Measurements from ENCODE around the gene ENO3.
A peak's percentile ranks its signal among the peaks of the same experiment; 100 is the strongest.

ENO3 gene

DNA sequence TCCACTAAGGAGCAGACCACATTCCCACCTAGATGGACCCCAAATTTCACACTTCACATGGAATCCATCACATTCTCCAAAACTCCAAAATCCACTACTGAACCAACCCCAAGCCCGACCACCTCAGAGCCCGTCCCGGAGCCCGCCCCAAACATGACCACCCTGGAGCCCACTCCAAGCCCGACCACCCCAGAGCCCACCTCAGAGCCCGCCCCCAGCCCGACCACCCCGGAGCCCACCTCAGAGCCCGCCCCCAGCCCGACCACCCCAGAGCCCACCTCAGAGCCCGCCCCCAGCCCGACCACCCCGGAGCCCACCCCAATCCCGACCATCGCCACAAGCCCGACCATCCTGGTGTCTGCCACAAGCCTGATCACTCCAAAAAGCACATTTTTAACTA, 17.3 kb upstream of the ENO3 start:
- H3K4me3 ChIP-seq (ENCODE audit: insufficient read depth in 1 of 2, low read depth in 1 of 2, low read length in 2 of 2): peak overlapping the region in 1 of 2 experiments; percentile 59
- H2BK120ac ChIP-seq (ENCODE audit: low read depth, low read length): peak overlapping the region; percentile 8
- H3K18ac ChIP-seq (ENCODE audit: low read depth in 1 of 2, low read length in 2 of 2): no peak overlapping the region
- WGBS: 95% methylated on average over 15 of the region's 16 CpGs
- no peaks in the 10 kb centered on the region for H3K27me3 ChIP-seq (ENCODE audit: control insufficient read depth in 1 of 2, insufficient read depth in 1 of 2, low read length in 2 of 2)
- H3K79me1 ChIP-seq (replicated peaks; ENCODE audit: low read length, poor library complexity, severe bottlenecking): peaks cover 27% of the 10 kb centered on the region
- H2AK5ac ChIP-seq (ENCODE audit: low read length, severe bottlenecking): peak overlapping the region; percentile 45
- H3K27ac ChIP-seq (ENCODE audit: low read length, poor library complexity, severe bottlenecking): no peak overlapping the region
- H2BK12ac ChIP-seq (ENCODE audit: low read length in 2 of 2): no peak overlapping the region
- peak overlapping the region; percentile 71 for H3K9ac ChIP-seq (ENCODE audit: low read length)
- H4K8ac ChIP-seq (ENCODE audit: low read length): peak overlapping the region; percentile 94
- H2AFZ ChIP-seq (ENCODE audit: low read depth, low read length): no peak overlapping the region
- H3K14ac ChIP-seq (ENCODE audit: low read length in 2 of 2): no peak overlapping the region
- H3K4me1 ChIP-seq (ENCODE audit: control insufficient read depth, insufficient read depth, low read depth, low read length): peaks cover 20% of the 10 kb centered on the region
- H2BK5ac ChIP-seq (ENCODE audit: low read depth, low read length, poor library complexity, severe bottlenecking): no peak overlapping the region
- no peak overlapping the region for H2BK15ac ChIP-seq (ENCODE audit: low read depth, poor library complexity, severe bottlenecking)
- no peak overlapping the region for H3K23ac ChIP-seq (ENCODE audit: low read length in 2 of 2)
- H3K4me2 ChIP-seq (ENCODE audit: low read length, poor library complexity, severe bottlenecking): no peak overlapping the region
- DNase-seq: no peak
- no peaks in the 10 kb centered on the region for H3K9me3 ChIP-seq (ENCODE audit: control insufficient read depth, low read length)
- H3K4ac ChIP-seq (ENCODE audit: low read depth in 1 of 2, low read length in 2 of 2): no peak overlapping the region
- peaks cover 45 to 51% of the 10 kb centered on the region in 2 experiments for H3K36me3 ChIP-seq (ENCODE audit: control insufficient read depth in 1 of 2, insufficient read depth in 2 of 2, low read depth in 1 of 2, low read length in 2 of 2)
- H4K91ac ChIP-seq (ENCODE audit: low read length): no peak overlapping the region

DNA sequence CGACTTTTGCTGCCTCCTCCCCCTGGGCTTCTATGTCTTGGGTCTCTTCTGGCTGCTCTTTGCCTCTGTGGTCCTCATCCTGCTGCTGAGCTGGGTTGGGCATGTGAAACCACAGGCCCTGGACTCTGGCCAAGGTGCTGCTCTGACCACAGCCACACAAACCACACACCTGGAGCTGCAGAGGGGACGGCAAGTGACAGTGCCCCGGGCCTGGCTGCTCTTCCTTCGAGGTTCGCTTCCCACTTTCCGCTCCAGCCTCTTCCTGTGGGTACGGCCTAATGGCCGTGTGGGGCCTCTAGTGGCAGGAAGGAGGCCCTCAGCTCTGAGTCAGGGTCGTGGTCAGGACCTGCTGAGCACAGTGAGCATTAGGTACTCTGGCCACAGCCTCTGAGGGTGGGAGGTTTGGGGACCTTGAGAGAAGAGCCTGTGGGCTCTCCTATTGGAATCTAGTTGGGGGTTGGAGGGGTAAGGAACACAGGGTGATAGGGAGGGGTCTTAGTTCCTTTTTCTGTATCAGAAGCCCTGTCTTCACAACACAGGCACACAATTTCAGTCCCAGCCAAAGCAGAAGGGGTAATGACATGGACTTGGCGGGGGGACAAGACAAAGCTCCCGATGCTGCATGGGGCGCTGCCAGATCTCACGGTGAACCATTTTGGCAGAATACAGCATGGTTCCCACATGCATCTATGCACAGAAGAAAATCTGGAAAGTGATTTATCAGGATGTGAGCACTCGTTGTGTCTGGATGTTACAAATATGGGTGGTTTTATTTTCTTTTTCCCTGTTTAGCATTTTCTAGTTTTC, 16.5 kb upstream of the ENO3 start:
- peak; percentile 65 for DNase-seq
- peak overlapping the region; percentile 94 for H4K8ac ChIP-seq (ENCODE audit: low read length)
- H3K14ac ChIP-seq (ENCODE audit: low read length in 2 of 2): peak overlapping the region in 1 of 2 experiments; percentile 68
- H3K27ac ChIP-seq (ENCODE audit: low read length, poor library complexity, severe bottlenecking): peak overlapping the region; percentile 24
- no peak overlapping the region for H2BK12ac ChIP-seq (ENCODE audit: low read length in 2 of 2)
- peak overlapping the region in 1 of 2 experiments; percentile 37 for H3K18ac ChIP-seq (ENCODE audit: low read depth in 1 of 2, low read length in 2 of 2)
- H2AK5ac ChIP-seq (ENCODE audit: low read length, severe bottlenecking): peak overlapping the region; percentile 45
- no peaks in the 10 kb centered on the region for H3K9me3 ChIP-seq (ENCODE audit: control insufficient read depth, low read length)
- H2BK15ac ChIP-seq (ENCODE audit: low read depth, poor library complexity, severe bottlenecking): no peak overlapping the region
- H3K4ac ChIP-seq (ENCODE audit: low read depth in 1 of 2, low read length in 2 of 2): peak overlapping the region in 1 of 2 experiments; percentile 13
- peak overlapping the region; percentile 81 for H4K91ac ChIP-seq (ENCODE audit: low read length)
- H3K36me3 ChIP-seq (ENCODE audit: control insufficient read depth in 1 of 2, insufficient read depth in 2 of 2, low read depth in 1 of 2, low read length in 2 of 2): peaks cover 42 to 50% of the 10 kb centered on the region in 2 experiments
- peak overlapping the region; percentile 71 for H3K9ac ChIP-seq (ENCODE audit: low read length)
- H3K4me2 ChIP-seq (ENCODE audit: low read length, poor library complexity, severe bottlenecking): peak overlapping the region; percentile 38
- no peaks in the 10 kb centered on the region for H3K27me3 ChIP-seq (ENCODE audit: control insufficient read depth in 1 of 2, insufficient read depth in 1 of 2, low read length in 2 of 2)
- H2AFZ ChIP-seq (ENCODE audit: low read depth, low read length): peak overlapping the region; percentile 60
- peaks cover 31% of the 10 kb centered on the region for H3K79me1 ChIP-seq (replicated peaks; ENCODE audit: low read length, poor library complexity, severe bottlenecking)
- H3K4me3 ChIP-seq (ENCODE audit: insufficient read depth in 1 of 2, low read depth in 1 of 2, low read length in 2 of 2): peak overlapping the region in 1 of 2 experiments; percentile 59
- 54% methylated on average over 13 of the region's 14 CpGs for WGBS
- H3K23ac ChIP-seq (ENCODE audit: low read length in 2 of 2): no peak overlapping the region
- no peak overlapping the region for H2BK120ac ChIP-seq (ENCODE audit: low read depth, low read length)
- H3K4me1 ChIP-seq (ENCODE audit: control insufficient read depth, insufficient read depth, low read depth, low read length): peaks cover 25% of the 10 kb centered on the region
- H2BK5ac ChIP-seq (ENCODE audit: low read depth, low read length, poor library complexity, severe bottlenecking): no peak overlapping the region

DNA sequence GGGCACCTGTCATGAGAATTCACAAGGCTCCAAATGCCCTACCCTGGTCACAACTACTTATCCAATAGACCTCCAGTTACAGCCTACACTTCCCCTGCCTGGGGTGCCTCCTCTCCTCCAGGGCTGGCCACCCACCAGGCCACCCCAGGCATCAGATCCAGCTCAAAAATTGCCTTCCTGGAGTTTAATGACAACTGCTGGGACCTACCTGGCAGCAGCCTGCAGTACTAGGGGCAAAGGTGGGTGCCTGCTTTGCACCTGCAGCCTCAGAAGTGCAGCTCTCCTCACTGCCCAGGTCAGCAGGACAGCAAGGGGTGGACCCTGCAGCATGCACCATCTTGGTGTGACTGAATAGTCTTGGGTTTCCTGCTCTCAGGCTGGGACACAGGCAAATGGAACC, 15.3 kb upstream of the ENO3 start:
- Histone ChIP-seq H3K79me1 (replicated peaks; ENCODE audit: low read length, poor library complexity, severe bottlenecking) (peaks cover 31% of the 10 kb centered on the region), H4K91ac (ENCODE audit: low read length) (no peak overlapping the region), H3K4ac (ENCODE audit: low read depth in 1 of 2, low read length in 2 of 2) (no peak overlapping the region), H2AFZ (ENCODE audit: low read depth, low read length) (no peak overlapping the region), H3K27me3 (ENCODE audit: control insufficient read depth in 1 of 2, insufficient read depth in 1 of 2, low read length in 2 of 2) (no peaks in the 10 kb centered on the region), H2BK120ac (ENCODE audit: low read depth, low read length) (no peak overlapping the region), H2AK5ac (ENCODE audit: low read length, severe bottlenecking) (no peak overlapping the region), H3K9me3 (ENCODE audit: control insufficient read depth, low read length) (no peaks in the 10 kb centered on the region), H2BK15ac (ENCODE audit: low read depth, poor library complexity, severe bottlenecking) (peak overlapping the region; percentile 62), H2BK5ac (ENCODE audit: low read depth, low read length, poor library complexity, severe bottlenecking) (no peak overlapping the region), H3K4me1 (ENCODE audit: control insufficient read depth, insufficient read depth, low read depth, low read length) (peaks cover 25% of the 10 kb centered on the region), H3K36me3 (ENCODE audit: control insufficient read depth in 1 of 2, insufficient read depth in 2 of 2, low read depth in 1 of 2, low read length in 2 of 2) (peaks cover 41 to 50% of the 10 kb centered on the region in 2 experiments), H3K9ac (ENCODE audit: low read length) (no peak overlapping the region), H3K14ac (ENCODE audit: low read length in 2 of 2) (no peak overlapping the region), H3K27ac (ENCODE audit: low read length, poor library complexity, severe bottlenecking) (no peak overlapping the region), H3K4me2 (ENCODE audit: low read length, poor library complexity, severe bottlenecking) (no peak overlapping the region), H3K4me3 (ENCODE audit: insufficient read depth in 1 of 2, low read depth in 1 of 2, low read length in 2 of 2) (no peak overlapping the region), H2BK12ac (ENCODE audit: low read length in 2 of 2) (no peak overlapping the region), H4K8ac (ENCODE audit: low read length) (no peak overlapping the region), H3K18ac (ENCODE audit: low read depth in 1 of 2, low read length in 2 of 2) (no peak overlapping the region), H3K23ac (ENCODE audit: low read length in 2 of 2) (no peak overlapping the region)
- no peak for DNase-seq

DNA sequence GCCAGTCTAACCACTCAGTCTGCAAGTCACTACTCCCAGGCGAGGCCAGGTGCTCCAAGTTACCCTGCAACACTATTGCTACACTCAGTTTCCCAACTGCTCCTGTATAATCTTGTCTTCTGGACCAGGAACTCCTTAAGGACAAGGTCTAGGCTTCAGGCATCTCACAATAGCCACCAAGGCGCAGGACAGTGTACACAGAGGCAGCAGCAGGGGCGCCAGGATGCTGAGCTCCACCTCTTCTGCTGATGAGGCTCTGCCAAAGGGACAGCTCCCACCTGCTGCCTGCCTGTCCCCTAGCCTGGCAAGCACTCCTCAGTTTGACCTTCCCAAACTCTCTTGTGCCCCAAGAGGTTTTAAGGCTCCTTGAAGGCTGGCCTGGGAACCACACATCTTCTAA, 14.5 kb upstream of the ENO3 start:
- H4K8ac ChIP-seq (ENCODE audit: low read length): no peak overlapping the region
- no peak overlapping the region for H2BK5ac ChIP-seq (ENCODE audit: low read depth, low read length, poor library complexity, severe bottlenecking)
- H3K4me2 ChIP-seq (ENCODE audit: low read length, poor library complexity, severe bottlenecking): no peak overlapping the region
- no peak overlapping the region for H3K18ac ChIP-seq (ENCODE audit: low read depth in 1 of 2, low read length in 2 of 2)
- no peak overlapping the region for H2BK120ac ChIP-seq (ENCODE audit: low read depth, low read length)
- peaks cover 31% of the 10 kb centered on the region for H3K79me1 ChIP-seq (replicated peaks; ENCODE audit: low read length, poor library complexity, severe bottlenecking)
- no peak overlapping the region for H2BK15ac ChIP-seq (ENCODE audit: low read depth, poor library complexity, severe bottlenecking)
- H3K36me3 ChIP-seq (ENCODE audit: control insufficient read depth in 1 of 2, insufficient read depth in 2 of 2, low read depth in 1 of 2, low read length in 2 of 2): peaks cover 35 to 50% of the 10 kb centered on the region in 2 experiments
- peaks cover 28% of the 10 kb centered on the region for H3K4me1 ChIP-seq (ENCODE audit: control insufficient read depth, insufficient read depth, low read depth, low read length)
- H3K27ac ChIP-seq (ENCODE audit: low read length, poor library complexity, severe bottlenecking): no peak overlapping the region
- no peak overlapping the region for H3K23ac ChIP-seq (ENCODE audit: low read length in 2 of 2)
- H3K4ac ChIP-seq (ENCODE audit: low read depth in 1 of 2, low read length in 2 of 2): no peak overlapping the region
- no peaks in the 10 kb centered on the region for H3K9me3 ChIP-seq (ENCODE audit: control insufficient read depth, low read length)
- no peak overlapping the region for H2AK5ac ChIP-seq (ENCODE audit: low read length, severe bottlenecking)
- no peak overlapping the region for H3K9ac ChIP-seq (ENCODE audit: low read length)
- H3K27me3 ChIP-seq (ENCODE audit: control insufficient read depth in 1 of 2, insufficient read depth in 1 of 2, low read length in 2 of 2): no peaks in the 10 kb centered on the region
- no peak overlapping the region for H2BK12ac ChIP-seq (ENCODE audit: low read length in 2 of 2)
- no peak overlapping the region for H3K14ac ChIP-seq (ENCODE audit: low read length in 2 of 2)
- no peak for DNase-seq
- H2AFZ ChIP-seq (ENCODE audit: low read depth, low read length): no peak overlapping the region
- no peak overlapping the region for H4K91ac ChIP-seq (ENCODE audit: low read length)
- over 99% methylated on average over 3 of the region's 3 CpGs for WGBS
- H3K4me3 ChIP-seq (ENCODE audit: insufficient read depth in 1 of 2, low read depth in 1 of 2, low read length in 2 of 2): no peak overlapping the region

Measured in mesenchymal stem cell (in vitro differentiated cells and primary cell).